Panc1 (cell line): ENCODE data around the gene MCOLN1.

Experiments used
- POLR2AphosphoS5 ChIP-seq: IDR thresholded peaks from 2 replicates; pipeline ENCODE4 v1.6.1; 2012; ENCODE audit warnings: mild to moderate bottlenecking, low read depth, low read length, moderate library complexity
- SIN3A ChIP-seq: IDR thresholded peaks from 2 replicates; pipeline ENCODE4 v1.6.1; 2012; ENCODE audit warnings: low read depth, mild to moderate bottlenecking, low read length, moderate library complexity, borderline replicate concordance; ENCODE audit not compliant: insufficient read depth
- TF ChIP-seq, protein P1 (sequence below): fragments of 450-650 bp; IDR thresholded peaks from 2 replicates; pipeline ENCODE4 v1.5.1; 2017; ENCODE audit warnings: mild to moderate bottlenecking

DNA sequence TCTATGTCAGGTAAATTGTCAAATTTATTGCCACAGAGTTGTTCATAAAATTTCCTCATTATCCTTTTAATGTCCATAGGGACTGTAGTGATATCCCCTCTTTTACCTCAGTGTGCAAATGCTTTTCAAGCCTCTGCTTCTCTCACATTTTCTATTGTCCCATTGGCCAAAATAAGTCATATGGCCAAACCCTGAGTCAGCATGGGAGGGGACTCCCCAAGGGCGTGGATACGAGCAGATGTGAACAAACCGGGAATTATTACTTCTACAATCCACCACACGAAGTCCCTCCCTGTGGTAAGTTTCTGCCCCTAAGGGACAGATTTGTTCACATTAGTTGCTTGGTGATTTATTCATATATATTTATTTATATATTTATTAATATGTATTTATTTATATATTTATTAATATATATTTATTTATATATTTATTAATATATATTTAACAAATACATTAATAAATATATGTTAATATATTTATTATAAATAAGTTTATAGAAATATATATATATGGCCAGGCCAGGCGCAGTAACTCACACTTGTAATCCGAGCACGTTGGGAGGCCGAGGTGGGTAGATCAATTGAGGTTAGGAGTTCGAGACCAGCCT is 53.1 kb downstream of the MCOLN1 start:
- TF ChIP-seq, protein P1, sequence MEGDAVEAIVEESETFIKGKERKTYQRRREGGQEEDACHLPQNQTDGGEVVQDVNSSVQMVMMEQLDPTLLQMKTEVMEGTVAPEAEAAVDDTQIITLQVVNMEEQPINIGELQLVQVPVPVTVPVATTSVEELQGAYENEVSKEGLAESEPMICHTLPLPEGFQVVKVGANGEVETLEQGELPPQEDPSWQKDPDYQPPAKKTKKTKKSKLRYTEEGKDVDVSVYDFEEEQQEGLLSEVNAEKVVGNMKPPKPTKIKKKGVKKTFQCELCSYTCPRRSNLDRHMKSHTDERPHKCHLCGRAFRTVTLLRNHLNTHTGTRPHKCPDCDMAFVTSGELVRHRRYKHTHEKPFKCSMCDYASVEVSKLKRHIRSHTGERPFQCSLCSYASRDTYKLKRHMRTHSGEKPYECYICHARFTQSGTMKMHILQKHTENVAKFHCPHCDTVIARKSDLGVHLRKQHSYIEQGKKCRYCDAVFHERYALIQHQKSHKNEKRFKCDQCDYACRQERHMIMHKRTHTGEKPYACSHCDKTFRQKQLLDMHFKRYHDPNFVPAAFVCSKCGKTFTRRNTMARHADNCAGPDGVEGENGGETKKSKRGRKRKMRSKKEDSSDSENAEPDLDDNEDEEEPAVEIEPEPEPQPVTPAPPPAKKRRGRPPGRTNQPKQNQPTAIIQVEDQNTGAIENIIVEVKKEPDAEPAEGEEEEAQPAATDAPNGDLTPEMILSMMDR: no peak
- no peak for TF ChIP-seq POLR2AphosphoS5
- no peak for TF ChIP-seq SIN3A
